WTC11 (cell line): Measurements from ENCODE around the gene FOXC1. TPM values are rescaled to one million over a fixed set of nuclear protein-coding genes. Genes with fewer than 3 reads are reported as not detected.

Experiments
- ATAC-seq: fragments of 200-7000 bp; cut with Tn5 transposase; 2 replicates; pipeline ENCODE4 v1.10.0; 2021; ENCODE audit warnings: mild to moderate bottlenecking, moderate library complexity
- CTCF ChIA-PET: fragments of 300-600 bp; sonication (Branson Sonifier 250); formaldehyde crosslinking; loops from one replicate; lab custom pipeline; 2021; ENCODE audit warnings: antibody characterized with exemption; lab: Charles Lee
- POLR2A ChIA-PET: fragments of 350-600 bp; sonication (Branson Sonifier 250); formaldehyde crosslinking; loops from one replicate; lab custom pipeline; 2021; ENCODE audit warnings: antibody characterized with exemption; lab: Charles Lee
- DNase-seq: peaks from one replicate; pipeline ENCODE4 v3.0.0; 2021; ENCODE audit warnings: low spot score
- H3K27ac Mint-ChIP-seq: 2 replicates; pipeline ENCODE4 v1.8.0; 2021; ENCODE audit warnings: mixed read lengths
- H3K27me3 Mint-ChIP-seq: 2 replicates; pipeline ENCODE4 v1.8.0; 2021; ENCODE audit warnings: low read depth, mild to moderate bottlenecking, moderate library complexity, mixed read lengths
- H3K36me3 Mint-ChIP-seq: 2 replicates; pipeline ENCODE4 v1.8.0; 2021; ENCODE audit warnings: mixed read lengths
- H3K4me1 Mint-ChIP-seq: 2 replicates; pipeline ENCODE4 v1.8.0; 2022; ENCODE audit warnings: mixed read lengths
- H3K4me3 Mint-ChIP-seq: 2 replicates; pipeline ENCODE4 v1.8.0; 2021; ENCODE audit warnings: mild to moderate bottlenecking, moderate library complexity, mixed read lengths
- H3K9me3 Mint-ChIP-seq: 2 replicates; pipeline ENCODE4 v1.8.0; 2021; ENCODE audit warnings: mixed read lengths
- FOXK1 ChIP-seq: sonication (generic); formaldehyde crosslinking; IDR thresholded peaks from 2 replicates; pipeline ENCODE4 v1.8.0; 2022; ENCODE audit warnings: mild to moderate bottlenecking, moderate library complexity, missing genetic modification reagents
- FOXP1 ChIP-seq: sonication (generic); formaldehyde crosslinking; IDR thresholded peaks from 2 replicates; pipeline ENCODE4 v1.8.0; 2022; ENCODE audit warnings: missing genetic modification reagents, mild to moderate bottlenecking, moderate library complexity, borderline replicate concordance
- JAZF1 ChIP-seq: fragments of 250-450 bp; sonication (Bioruptor Pico); IDR thresholded peaks from 2 replicates; pipeline ENCODE4 v1.9.0; 2021; ENCODE audit warnings: moderate library complexity, mild to moderate bottlenecking, inconsistent platforms
- MYBL2 ChIP-seq: sonication (generic); formaldehyde crosslinking; IDR thresholded peaks from 2 replicates; pipeline ENCODE4 v1.8.1; 2023; ENCODE audit warnings: mild to moderate bottlenecking, moderate library complexity, missing genetic modification reagents
- NR2C2 ChIP-seq: sonication (generic); formaldehyde crosslinking; IDR thresholded peaks from 2 replicates; pipeline ENCODE4 v1.8.0; 2022; ENCODE audit warnings: mild to moderate bottlenecking, missing genetic modification reagents
- RELA ChIP-seq: sonication (generic); formaldehyde crosslinking; IDR thresholded peaks from 2 replicates; pipeline ENCODE4 v1.8.1; 2022; ENCODE audit warnings: missing genetic modification reagents, mild to moderate bottlenecking, borderline replicate concordance
- ZBTB21 ChIP-seq: sonication (generic); formaldehyde crosslinking; IDR thresholded peaks from 2 replicates; pipeline ENCODE4 v1.8.1; 2023; ENCODE audit warnings: mild to moderate bottlenecking, missing genetic modification reagents, borderline replicate concordance
- ZNF396 ChIP-seq: fragments of 250-450 bp; sonication (Bioruptor Pico); IDR thresholded peaks from 2 replicates; pipeline ENCODE4 v1.8.0; 2021; ENCODE audit warnings: mild to moderate bottlenecking, moderate library complexity, borderline replicate concordance
- total RNA-seq: library from RNA; stranded (reverse); gene quantifications from 3 replicates; pipeline ENCODE4 v1.2.3, GENCODE V29; 2021
- TF ChIP-seq, protein P1 (sequence below): fragments of 200-600 bp; IDR thresholded peaks from 2 replicates; pipeline ENCODE4 v1.8.0; 2022; ENCODE audit warnings: antibody characterized with exemption
- TF ChIP-seq, protein P2 (sequence below): sonication (generic); formaldehyde crosslinking; IDR thresholded peaks from 2 replicates; pipeline ENCODE4 v1.8.1; 2022; ENCODE audit warnings: mild to moderate bottlenecking, missing genetic modification reagents, moderate library complexity, borderline replicate concordance
- TF ChIP-seq, protein P3 (sequence below): sonication (generic); formaldehyde crosslinking; IDR thresholded peaks from 2 replicates; pipeline ENCODE4 v1.8.1; 2023; ENCODE audit warnings: mild to moderate bottlenecking, missing genetic modification reagents, moderate library complexity
- TF ChIP-seq, protein P4 (sequence below): sonication (generic); formaldehyde crosslinking; IDR thresholded peaks from 2 replicates; pipeline ENCODE4 v1.8.1; 2023; ENCODE audit warnings: mild to moderate bottlenecking, moderate library complexity, missing genetic modification reagents
- TF ChIP-seq, protein P5 (sequence below): fragments of 250-450 bp; sonication (Bioruptor Pico); IDR thresholded peaks from 2 replicates; pipeline ENCODE4 v1.9.0; 2021; ENCODE audit warnings: mild to moderate bottlenecking
- TF ChIP-seq, protein P6 (sequence below): sonication (generic); formaldehyde crosslinking; IDR thresholded peaks from 2 replicates; pipeline ENCODE4 v1.8.0; 2023; ENCODE audit warnings: missing genetic modification reagents

Gene FOXC1
- total RNA-seq, 1 experiment from 2014 or later: 10.7 TPM

DNA sequence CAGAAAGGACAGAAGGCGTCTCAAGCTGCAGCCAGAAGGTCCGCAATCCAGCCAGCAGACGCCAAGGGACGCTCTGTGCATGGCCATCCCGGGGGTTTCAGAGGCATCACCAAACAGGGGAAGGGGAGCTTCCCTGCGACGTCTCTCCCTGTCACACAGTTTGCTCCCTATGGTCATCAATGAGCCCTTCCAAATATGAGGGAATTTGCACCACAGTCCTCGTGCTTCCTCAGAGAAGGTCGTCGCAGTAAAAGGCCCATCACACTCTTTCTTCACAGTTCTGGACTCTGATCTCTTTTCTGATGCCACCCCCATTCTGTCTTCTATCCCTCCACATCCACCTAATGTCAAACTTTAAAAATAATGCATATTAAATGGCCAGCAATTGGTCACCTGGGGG lies 10.2 kb upstream of the FOXC1 start (continued):
- no peak for TF ChIP-seq FOXK1 (CRISPR knock-in tag)
- no peak for TF ChIP-seq MYBL2
- TF ChIP-seq, all 79 proteins: peak for 0

DNA sequence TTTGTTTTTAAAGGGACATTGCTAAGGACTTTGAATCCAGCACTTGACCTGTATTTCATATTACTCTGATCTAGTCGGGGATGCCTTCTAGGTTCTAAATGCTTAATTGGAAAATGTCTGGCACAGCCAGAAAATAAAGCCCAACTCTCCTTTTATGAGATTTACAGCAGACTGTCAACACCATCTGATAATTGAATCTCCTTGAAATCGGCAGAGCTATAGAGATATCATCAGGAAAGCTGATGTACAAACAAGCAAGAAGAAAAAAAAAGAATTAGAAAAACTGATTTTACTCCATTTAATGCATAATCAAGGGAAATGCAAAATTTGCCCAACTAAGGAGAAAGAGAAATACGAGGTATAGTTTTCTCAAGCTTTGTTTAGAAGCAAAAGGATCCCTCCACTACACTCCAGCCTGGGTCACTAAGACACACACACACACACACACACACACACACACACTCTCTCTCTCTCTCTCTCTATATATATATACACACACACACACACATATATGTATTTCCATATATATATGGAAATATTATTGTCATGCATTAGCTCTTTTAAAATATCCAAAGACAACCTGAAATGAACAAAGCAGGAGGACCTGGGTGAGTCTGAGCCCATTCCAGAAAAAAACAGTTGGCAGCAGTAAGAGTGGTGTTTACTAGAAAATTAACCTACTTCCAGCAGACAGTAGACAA lies 9.5 kb upstream of the FOXC1 start:
- ChIA-PET POLR2A (no interaction called here), CTCF (interaction anchor here (0.7 kb wide), 1 partner anchor 754 kb away, joined by 3 read pairs; no protein-coding TSS in a partner anchor)
- Mint-ChIP-seq H3K27me3 (peaks cover 64% of the 10 kb centered on the region), H3K4me3 (no peak overlapping the region), H3K4me1 (peaks cover 32% of the 10 kb centered on the region), H3K36me3 (no peaks in the 10 kb centered on the region), H3K27ac (no peak overlapping the region), H3K9me3 (no peaks in the 10 kb centered on the region)
- ATAC-seq (no peak), DNase-seq (no peak)
- TF ChIP-seq ZBTB21 (CRISPR knock-in tag) (no peak), NR2C2 (no peak)

DNA sequence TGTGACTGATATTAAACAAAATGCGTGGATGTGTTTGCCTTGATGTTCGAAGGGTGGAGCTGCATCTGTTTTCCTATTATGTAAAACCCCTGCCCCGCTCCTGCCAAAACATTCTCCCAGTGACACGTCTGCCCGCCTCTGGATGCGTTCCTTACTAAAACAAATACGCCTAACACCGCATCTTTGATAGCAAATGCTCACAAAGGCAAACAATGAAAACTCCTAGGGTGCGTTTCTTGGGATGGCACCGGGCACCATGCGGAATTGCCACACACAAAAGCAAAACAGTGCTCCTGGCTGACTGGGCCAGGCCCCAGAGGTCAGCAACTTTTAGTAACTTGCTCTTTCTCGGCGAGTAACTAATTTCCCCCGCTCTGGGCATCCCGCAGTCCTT lies 9.0 kb upstream of the FOXC1 start:
- Mint-ChIP-seq H3K4me3 (no peak overlapping the region), H3K27ac (no peak overlapping the region), H3K4me1 (peaks cover 37% of the 10 kb centered on the region), H3K27me3 (peaks cover 66% of the 10 kb centered on the region), H3K36me3 (no peaks in the 10 kb centered on the region), H3K9me3 (no peaks in the 10 kb centered on the region)
- ATAC-seq (no peak), DNase-seq (no peak)
- ChIA-PET CTCF (interaction anchor here (0.7 kb wide), 1 partner anchor 753 kb away, joined by 3 read pairs; no protein-coding TSS in a partner anchor), POLR2A (no interaction called here)
- TF ChIP-seq, protein P1, sequence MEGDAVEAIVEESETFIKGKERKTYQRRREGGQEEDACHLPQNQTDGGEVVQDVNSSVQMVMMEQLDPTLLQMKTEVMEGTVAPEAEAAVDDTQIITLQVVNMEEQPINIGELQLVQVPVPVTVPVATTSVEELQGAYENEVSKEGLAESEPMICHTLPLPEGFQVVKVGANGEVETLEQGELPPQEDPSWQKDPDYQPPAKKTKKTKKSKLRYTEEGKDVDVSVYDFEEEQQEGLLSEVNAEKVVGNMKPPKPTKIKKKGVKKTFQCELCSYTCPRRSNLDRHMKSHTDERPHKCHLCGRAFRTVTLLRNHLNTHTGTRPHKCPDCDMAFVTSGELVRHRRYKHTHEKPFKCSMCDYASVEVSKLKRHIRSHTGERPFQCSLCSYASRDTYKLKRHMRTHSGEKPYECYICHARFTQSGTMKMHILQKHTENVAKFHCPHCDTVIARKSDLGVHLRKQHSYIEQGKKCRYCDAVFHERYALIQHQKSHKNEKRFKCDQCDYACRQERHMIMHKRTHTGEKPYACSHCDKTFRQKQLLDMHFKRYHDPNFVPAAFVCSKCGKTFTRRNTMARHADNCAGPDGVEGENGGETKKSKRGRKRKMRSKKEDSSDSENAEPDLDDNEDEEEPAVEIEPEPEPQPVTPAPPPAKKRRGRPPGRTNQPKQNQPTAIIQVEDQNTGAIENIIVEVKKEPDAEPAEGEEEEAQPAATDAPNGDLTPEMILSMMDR: no peak
- TF ChIP-seq, protein P2, sequence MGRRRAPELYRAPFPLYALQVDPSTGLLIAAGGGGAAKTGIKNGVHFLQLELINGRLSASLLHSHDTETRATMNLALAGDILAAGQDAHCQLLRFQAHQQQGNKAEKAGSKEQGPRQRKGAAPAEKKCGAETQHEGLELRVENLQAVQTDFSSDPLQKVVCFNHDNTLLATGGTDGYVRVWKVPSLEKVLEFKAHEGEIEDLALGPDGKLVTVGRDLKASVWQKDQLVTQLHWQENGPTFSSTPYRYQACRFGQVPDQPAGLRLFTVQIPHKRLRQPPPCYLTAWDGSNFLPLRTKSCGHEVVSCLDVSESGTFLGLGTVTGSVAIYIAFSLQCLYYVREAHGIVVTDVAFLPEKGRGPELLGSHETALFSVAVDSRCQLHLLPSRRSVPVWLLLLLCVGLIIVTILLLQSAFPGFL (CRISPR knock-in tag): no peak
- TF ChIP-seq, protein P3, sequence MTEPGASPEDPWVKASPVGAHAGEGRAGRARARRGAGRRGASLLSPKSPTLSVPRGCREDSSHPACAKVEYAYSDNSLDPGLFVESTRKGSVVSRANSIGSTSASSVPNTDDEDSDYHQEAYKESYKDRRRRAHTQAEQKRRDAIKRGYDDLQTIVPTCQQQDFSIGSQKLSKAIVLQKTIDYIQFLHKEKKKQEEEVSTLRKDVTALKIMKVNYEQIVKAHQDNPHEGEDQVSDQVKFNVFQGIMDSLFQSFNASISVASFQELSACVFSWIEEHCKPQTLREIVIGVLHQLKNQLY (CRISPR knock-in tag): no peak
- TF ChIP-seq NR2C2 (no peak), ZBTB21 (CRISPR knock-in tag) (no peak), JAZF1 (no peak), ZNF396 (CRISPR knock-in tag) (no peak), FOXP1 (CRISPR knock-in tag) (no peak), RELA (CRISPR knock-in tag) (no peak)
- TF ChIP-seq, protein P4, sequence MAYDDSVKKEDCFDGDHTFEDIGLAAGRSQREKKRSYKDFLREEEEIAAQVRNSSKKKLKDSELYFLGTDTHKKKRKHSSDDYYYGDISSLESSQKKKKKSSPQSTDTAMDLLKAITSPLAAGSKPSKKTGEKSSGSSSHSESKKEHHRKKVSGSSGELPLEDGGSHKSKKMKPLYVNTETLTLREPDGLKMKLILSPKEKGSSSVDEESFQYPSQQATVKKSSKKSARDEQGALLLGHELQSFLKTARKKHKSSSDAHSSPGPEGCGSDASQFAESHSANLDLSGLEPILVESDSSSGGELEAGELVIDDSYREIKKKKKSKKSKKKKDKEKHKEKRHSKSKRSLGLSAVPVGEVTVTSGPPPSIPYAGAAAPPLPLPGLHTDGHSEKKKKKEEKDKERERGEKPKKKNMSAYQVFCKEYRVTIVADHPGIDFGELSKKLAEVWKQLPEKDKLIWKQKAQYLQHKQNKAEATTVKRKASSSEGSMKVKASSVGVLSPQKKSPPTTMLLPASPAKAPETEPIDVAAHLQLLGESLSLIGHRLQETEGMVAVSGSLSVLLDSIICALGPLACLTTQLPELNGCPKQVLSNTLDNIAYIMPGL (CRISPR knock-in tag): no peak
- TF ChIP-seq, protein P5, sequence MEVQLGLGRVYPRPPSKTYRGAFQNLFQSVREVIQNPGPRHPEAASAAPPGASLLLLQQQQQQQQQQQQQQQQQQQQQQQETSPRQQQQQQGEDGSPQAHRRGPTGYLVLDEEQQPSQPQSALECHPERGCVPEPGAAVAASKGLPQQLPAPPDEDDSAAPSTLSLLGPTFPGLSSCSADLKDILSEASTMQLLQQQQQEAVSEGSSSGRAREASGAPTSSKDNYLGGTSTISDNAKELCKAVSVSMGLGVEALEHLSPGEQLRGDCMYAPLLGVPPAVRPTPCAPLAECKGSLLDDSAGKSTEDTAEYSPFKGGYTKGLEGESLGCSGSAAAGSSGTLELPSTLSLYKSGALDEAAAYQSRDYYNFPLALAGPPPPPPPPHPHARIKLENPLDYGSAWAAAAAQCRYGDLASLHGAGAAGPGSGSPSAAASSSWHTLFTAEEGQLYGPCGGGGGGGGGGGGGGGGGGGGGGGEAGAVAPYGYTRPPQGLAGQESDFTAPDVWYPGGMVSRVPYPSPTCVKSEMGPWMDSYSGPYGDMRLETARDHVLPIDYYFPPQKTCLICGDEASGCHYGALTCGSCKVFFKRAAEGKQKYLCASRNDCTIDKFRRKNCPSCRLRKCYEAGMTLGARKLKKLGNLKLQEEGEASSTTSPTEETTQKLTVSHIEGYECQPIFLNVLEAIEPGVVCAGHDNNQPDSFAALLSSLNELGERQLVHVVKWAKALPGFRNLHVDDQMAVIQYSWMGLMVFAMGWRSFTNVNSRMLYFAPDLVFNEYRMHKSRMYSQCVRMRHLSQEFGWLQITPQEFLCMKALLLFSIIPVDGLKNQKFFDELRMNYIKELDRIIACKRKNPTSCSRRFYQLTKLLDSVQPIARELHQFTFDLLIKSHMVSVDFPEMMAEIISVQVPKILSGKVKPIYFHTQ (CRISPR knock-in tag): no peak
- TF ChIP-seq, protein P6, sequence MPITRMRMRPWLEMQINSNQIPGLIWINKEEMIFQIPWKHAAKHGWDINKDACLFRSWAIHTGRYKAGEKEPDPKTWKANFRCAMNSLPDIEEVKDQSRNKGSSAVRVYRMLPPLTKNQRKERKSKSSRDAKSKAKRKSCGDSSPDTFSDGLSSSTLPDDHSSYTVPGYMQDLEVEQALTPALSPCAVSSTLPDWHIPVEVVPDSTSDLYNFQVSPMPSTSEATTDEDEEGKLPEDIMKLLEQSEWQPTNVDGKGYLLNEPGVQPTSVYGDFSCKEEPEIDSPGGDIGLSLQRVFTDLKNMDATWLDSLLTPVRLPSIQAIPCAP (CRISPR knock-in tag): no peak
